ENCODE data around the gene PCDHGC3. TPM values are rescaled to one million over a fixed set of nuclear protein-coding genes. Genes with fewer than 3 reads are reported as not detected.

Gene PCDHGC3
- polyA plus RNA-seq, 1 of the 3 experiments (the other 2 are of a cell fraction) = 97.0 TPM

DNA sequence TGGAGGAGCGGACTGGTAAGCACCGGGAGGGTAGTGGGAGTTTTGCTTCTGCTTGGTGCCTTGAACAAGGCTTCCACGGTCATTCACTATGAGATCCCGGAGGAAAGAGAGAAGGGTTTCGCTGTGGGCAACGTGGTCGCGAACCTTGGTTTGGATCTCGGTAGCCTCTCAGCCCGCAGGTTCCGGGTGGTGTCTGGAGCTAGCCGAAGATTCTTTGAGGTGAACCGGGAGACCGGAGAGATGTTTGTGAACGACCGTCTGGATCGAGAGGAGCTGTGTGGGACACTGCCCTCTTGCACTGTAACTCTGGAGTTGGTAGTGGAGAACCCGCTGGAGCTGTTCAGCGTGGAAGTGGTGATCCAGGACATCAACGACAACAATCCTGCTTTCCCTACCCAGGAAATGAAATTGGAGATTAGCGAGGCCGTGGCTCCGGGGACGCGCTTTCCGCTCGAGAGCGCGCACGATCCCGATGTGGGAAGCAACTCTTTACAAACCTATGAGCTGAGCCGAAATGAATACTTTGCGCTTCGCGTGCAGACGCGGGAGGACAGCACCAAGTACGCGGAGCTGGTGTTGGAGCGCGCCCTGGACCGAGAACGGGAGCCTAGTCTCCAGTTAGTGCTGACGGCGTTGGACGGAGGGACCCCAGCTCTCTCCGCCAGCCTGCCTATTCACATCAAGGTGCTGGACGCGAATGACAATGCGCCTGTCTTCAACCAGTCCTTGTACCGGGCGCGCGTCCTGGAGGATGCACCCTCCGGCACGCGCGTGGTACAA, 556 bp downstream of the PCDHGC3 start:
- POLR2A ChIA-PET = interaction anchor here (0.9 to 1.9 kb wide), 6 partner anchors 9 to 81 kb away, joined by 3 to 14 read pairs (median 10); partner anchors contain the start of gene PCDHGC4
- Histone ChIP-seq H3K27me3 (ENCODE audit: insufficient read depth) (no peaks in the 10 kb centered on the region), H3F3A (replicated peaks; ENCODE audit: insufficient read depth) (peaks cover 25% of the 10 kb centered on the region), H2AFZ (ENCODE audit: low read depth) (0 out of 2 replicates have a peak overlapping the region, but pooled peaks have one; percentile 42), H3K36me3 (replicated peaks in 1 of 2; ENCODE audit: control insufficient read depth in 1 of 2, insufficient read depth in 2 of 2, low read length in 1 of 2) (peaks cover 0 to 29% of the 10 kb centered on the region in 2 experiments), H3K79me2 (ENCODE audit: insufficient read depth) (peaks cover 49% of the 10 kb centered on the region), H3K9ac (peak overlapping the region; percentile 83), H3K9me3 (no peaks in the 10 kb centered on the region), H3K4me1 (ENCODE audit: control insufficient read depth in 1 of 2, insufficient read depth in 2 of 2, low read depth in 1 of 2, low read length in 1 of 2) (peaks cover 6 to 34% of the 10 kb centered on the region in 2 experiments; a peak in 3 of 4 replicates), H3K4me2 (peak overlapping the region; percentile 97), H3K27ac (ENCODE audit: low read depth in 2 of 2, low read length in 1 of 2) (peak overlapping the region; percentile 92 to 94), H4K20me1 (ENCODE audit: insufficient read depth) (peaks cover 44% of the 10 kb centered on the region), H3K9me2 (no peaks in the 10 kb centered on the region), H3K4me3 (ENCODE audit: low read depth in 2 of 2, low read length in 1 of 2) (peak overlapping the region; percentile 82 to 85)
- DNase-seq = peak; percentile 65
- TF ChIP-seq NRF1 (IDR thresholded peaks at IDR 0.05; ENCODE audit: low read depth, low read length) (no peak), ELF1 (IDR thresholded peaks at IDR 0.05) (peak; percentile 23; the same call in 1 of the 2 replicates), MXI1 (IDR thresholded peaks at IDR 0.05; ENCODE audit: low read depth, low read length) (no peak; the same call in 1 of the 2 replicates), NFIC (IDR thresholded peaks at IDR 0.05; ENCODE audit: borderline replicate concordance) (no peak), JUND (IDR thresholded peaks at IDR 0.05) (no peak), RAD21 (IDR thresholded peaks at IDR 0.05; ENCODE audit: low read length) (no peak), TAF1 (IDR thresholded peaks at IDR 0.05; ENCODE audit: borderline replicate concordance, low read depth, low read length) (no peak; the same call in 1 of the 2 replicates), CHD2 (IDR thresholded peaks at IDR 0.05; ENCODE audit: low read length, partially characterized antibody) (no peak), GATA2 (CRISPR knock-in tag; IDR thresholded peaks at IDR 0.05) (no peak), YY1 (IDR thresholded peaks at IDR 0.05; ENCODE audit: low read depth) (peak; percentile 10; the same call in 1 of the 2 replicates), POLR2AphosphoS5 (IDR thresholded peaks at IDR 0.05; ENCODE audit: low read depth, low read length) (no peak; the same call in 1 of the 2 replicates), GABPA (IDR thresholded peaks at IDR 0.05; ENCODE audit: low read depth) (0 out of 2 replicates have a peak, but pooled peaks have one; percentile 3), FOXM1 (IDR thresholded peaks at IDR 0.05; ENCODE audit: low read depth) (no peak), SIN3A (IDR thresholded peaks at IDR 0.05; ENCODE audit: borderline replicate concordance, low read depth, low read length) (no peak; the same call in 1 of the 2 replicates), TCF12 (IDR thresholded peaks at IDR 0.05) (no peak)
- TF ChIP-seq, protein P1, sequence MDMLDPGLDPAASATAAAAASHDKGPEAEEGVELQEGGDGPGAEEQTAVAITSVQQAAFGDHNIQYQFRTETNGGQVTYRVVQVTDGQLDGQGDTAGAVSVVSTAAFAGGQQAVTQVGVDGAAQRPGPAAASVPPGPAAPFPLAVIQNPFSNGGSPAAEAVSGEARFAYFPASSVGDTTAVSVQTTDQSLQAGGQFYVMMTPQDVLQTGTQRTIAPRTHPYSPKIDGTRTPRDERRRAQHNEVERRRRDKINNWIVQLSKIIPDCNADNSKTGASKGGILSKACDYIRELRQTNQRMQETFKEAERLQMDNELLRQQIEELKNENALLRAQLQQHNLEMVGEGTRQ (IDR thresholded peaks at IDR 0.05; ENCODE audit: borderline replicate concordance, low read depth, low read length) = no peak
- TF ChIP-seq, protein P2, sequence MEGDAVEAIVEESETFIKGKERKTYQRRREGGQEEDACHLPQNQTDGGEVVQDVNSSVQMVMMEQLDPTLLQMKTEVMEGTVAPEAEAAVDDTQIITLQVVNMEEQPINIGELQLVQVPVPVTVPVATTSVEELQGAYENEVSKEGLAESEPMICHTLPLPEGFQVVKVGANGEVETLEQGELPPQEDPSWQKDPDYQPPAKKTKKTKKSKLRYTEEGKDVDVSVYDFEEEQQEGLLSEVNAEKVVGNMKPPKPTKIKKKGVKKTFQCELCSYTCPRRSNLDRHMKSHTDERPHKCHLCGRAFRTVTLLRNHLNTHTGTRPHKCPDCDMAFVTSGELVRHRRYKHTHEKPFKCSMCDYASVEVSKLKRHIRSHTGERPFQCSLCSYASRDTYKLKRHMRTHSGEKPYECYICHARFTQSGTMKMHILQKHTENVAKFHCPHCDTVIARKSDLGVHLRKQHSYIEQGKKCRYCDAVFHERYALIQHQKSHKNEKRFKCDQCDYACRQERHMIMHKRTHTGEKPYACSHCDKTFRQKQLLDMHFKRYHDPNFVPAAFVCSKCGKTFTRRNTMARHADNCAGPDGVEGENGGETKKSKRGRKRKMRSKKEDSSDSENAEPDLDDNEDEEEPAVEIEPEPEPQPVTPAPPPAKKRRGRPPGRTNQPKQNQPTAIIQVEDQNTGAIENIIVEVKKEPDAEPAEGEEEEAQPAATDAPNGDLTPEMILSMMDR (IDR thresholded peaks at IDR 0.05) = no peak
- TF ChIP-seq, protein P3, sequence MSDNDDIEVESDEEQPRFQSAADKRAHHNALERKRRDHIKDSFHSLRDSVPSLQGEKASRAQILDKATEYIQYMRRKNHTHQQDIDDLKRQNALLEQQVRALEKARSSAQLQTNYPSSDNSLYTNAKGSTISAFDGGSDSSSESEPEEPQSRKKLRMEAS (IDR thresholded peaks at IDR 0.05; ENCODE audit: low read depth) = peak; percentile 31; the same call in 1 of the 2 replicates
- TF ChIP-seq, protein P4, sequence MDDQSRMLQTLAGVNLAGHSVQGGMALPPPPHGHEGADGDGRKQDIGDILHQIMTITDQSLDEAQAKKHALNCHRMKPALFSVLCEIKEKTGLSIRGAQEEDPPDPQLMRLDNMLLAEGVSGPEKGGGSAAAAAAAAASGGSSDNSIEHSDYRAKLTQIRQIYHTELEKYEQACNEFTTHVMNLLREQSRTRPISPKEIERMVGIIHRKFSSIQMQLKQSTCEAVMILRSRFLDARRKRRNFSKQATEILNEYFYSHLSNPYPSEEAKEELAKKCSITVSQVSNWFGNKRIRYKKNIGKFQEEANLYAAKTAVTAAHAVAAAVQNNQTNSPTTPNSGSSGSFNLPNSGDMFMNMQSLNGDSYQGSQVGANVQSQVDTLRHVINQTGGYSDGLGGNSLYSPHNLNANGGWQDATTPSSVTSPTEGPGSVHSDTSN (IDR thresholded peaks at IDR 0.05) = no peak
- TF ChIP-seq, protein P5, sequence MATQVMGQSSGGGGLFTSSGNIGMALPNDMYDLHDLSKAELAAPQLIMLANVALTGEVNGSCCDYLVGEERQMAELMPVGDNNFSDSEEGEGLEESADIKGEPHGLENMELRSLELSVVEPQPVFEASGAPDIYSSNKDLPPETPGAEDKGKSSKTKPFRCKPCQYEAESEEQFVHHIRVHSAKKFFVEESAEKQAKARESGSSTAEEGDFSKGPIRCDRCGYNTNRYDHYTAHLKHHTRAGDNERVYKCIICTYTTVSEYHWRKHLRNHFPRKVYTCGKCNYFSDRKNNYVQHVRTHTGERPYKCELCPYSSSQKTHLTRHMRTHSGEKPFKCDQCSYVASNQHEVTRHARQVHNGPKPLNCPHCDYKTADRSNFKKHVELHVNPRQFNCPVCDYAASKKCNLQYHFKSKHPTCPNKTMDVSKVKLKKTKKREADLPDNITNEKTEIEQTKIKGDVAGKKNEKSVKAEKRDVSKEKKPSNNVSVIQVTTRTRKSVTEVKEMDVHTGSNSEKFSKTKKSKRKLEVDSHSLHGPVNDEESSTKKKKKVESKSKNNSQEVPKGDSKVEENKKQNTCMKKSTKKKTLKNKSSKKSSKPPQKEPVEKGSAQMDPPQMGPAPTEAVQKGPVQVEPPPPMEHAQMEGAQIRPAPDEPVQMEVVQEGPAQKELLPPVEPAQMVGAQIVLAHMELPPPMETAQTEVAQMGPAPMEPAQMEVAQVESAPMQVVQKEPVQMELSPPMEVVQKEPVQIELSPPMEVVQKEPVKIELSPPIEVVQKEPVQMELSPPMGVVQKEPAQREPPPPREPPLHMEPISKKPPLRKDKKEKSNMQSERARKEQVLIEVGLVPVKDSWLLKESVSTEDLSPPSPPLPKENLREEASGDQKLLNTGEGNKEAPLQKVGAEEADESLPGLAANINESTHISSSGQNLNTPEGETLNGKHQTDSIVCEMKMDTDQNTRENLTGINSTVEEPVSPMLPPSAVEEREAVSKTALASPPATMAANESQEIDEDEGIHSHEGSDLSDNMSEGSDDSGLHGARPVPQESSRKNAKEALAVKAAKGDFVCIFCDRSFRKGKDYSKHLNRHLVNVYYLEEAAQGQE (IDR thresholded peaks at IDR 0.05; ENCODE audit: low read depth, low read length) = peak; percentile 49; the same call in 1 of the 2 replicates
- TF ChIP-seq, protein P6, sequence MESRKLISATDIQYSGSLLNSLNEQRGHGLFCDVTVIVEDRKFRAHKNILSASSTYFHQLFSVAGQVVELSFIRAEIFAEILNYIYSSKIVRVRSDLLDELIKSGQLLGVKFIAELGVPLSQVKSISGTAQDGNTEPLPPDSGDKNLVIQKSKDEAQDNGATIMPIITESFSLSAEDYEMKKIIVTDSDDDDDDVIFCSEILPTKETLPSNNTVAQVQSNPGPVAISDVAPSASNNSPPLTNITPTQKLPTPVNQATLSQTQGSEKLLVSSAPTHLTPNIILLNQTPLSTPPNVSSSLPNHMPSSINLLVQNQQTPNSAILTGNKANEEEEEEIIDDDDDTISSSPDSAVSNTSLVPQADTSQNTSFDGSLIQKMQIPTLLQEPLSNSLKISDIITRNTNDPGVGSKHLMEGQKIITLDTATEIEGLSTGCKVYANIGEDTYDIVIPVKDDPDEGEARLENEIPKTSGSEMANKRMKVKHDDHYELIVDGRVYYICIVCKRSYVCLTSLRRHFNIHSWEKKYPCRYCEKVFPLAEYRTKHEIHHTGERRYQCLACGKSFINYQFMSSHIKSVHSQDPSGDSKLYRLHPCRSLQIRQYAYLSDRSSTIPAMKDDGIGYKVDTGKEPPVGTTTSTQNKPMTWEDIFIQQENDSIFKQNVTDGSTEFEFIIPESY (IDR thresholded peaks at IDR 0.05; ENCODE audit: borderline replicate concordance, low read depth) = no peak
- WGBS (ENCODE audit: low lambda C conversion rate) = 19% methylated on average over 52 of the region's 58 CpGs
- CTCF ChIA-PET = interaction anchor here (0.8 to 8.6 kb wide), 12 partner anchors 9 to 157 kb away, joined by 3 to 117 read pairs (median 16); partner anchors contain the start of genes PCDHGA4 and PCDHGC4
